NB4 (cell line): ENCODE data around the gene NDRG4.

ENCODE experiments used
- DNase-seq: peaks from one replicate; pipeline ENCODE4 v3.0.0; 2010; ENCODE audit warnings: low read depth
- H3K4me3 ChIP-seq: one replicate; pipeline ENCODE4 v1.5.1; 2011; ENCODE audit warnings: mild to moderate bottlenecking, low read depth, low read length, moderate library complexity
- MAX ChIP-seq: IDR thresholded peaks from 2 replicates; pipeline ENCODE4 v1.6.1; 2011; ENCODE audit warnings: low read depth, low read length
- MYC ChIP-seq: IDR thresholded peaks from 2 replicates; pipeline ENCODE4 v1.6.1; 2011; ENCODE audit warnings: low read depth, low read length
- POLR2A ChIP-seq: IDR thresholded peaks from 2 replicates; pipeline ENCODE4 v1.6.1; 2011; ENCODE audit warnings: mild to moderate bottlenecking; ENCODE audit not compliant: insufficient read length; ENCODE audit errors: extremely low read depth
- TF ChIP-seq, protein P1 (sequence below): IDR thresholded peaks from one replicate; pipeline ENCODE4 v1.5.1; 2012; ENCODE audit warnings: low read depth, low read length

Gene NDRG4

GRCh38 chr16:58464047-58464915 is 35.7 kb upstream of the NDRG4 start:
- no peak for DNase-seq
- H3K4me3 ChIP-seq = no peak overlapping the region
- TF ChIP-seq MYC (no peak), MAX (no peak), POLR2A (no peak)
- TF ChIP-seq, protein P1, sequence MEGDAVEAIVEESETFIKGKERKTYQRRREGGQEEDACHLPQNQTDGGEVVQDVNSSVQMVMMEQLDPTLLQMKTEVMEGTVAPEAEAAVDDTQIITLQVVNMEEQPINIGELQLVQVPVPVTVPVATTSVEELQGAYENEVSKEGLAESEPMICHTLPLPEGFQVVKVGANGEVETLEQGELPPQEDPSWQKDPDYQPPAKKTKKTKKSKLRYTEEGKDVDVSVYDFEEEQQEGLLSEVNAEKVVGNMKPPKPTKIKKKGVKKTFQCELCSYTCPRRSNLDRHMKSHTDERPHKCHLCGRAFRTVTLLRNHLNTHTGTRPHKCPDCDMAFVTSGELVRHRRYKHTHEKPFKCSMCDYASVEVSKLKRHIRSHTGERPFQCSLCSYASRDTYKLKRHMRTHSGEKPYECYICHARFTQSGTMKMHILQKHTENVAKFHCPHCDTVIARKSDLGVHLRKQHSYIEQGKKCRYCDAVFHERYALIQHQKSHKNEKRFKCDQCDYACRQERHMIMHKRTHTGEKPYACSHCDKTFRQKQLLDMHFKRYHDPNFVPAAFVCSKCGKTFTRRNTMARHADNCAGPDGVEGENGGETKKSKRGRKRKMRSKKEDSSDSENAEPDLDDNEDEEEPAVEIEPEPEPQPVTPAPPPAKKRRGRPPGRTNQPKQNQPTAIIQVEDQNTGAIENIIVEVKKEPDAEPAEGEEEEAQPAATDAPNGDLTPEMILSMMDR = no peak

- TF ChIP-seq, protein P1 = no peak
- TF ChIP-seq MAX (no peak), POLR2A (no peak)
- H3K4me3 ChIP-seq = no peak overlapping the region
- DNase-seq = no peak
Observed at GRCh38 chr16:58464916-58465731, 34.8 kb upstream of the NDRG4 start.

GRCh38 chr16:58465817-58466216 is 34.1 kb upstream of the NDRG4 start:
- no peak for TF ChIP-seq MAX
- TF ChIP-seq, protein P1 = no peak
- TF ChIP-seq MYC = no peak
- no peak for TF ChIP-seq POLR2A
- H3K4me3 ChIP-seq = no peak overlapping the region

GRCh38 chr16:58466396-58466795 is 33.5 kb upstream of the NDRG4 start:
- TF ChIP-seq MAX (no peak), MYC (no peak), POLR2A (no peak)
- TF ChIP-seq, protein P1 = no peak
- no peak overlapping the region for H3K4me3 ChIP-seq
- DNase-seq = no peak

More at GRCh38 chr16:58465817-58466216, 34.1 kb upstream of the NDRG4 start:
- DNase-seq = no peak

- no peak for TF ChIP-seq POLR2A
- no peak for TF ChIP-seq MAX
- TF ChIP-seq, protein P1 = no peak
- no peak for TF ChIP-seq MYC
- DNase-seq = no peak
- no peak overlapping the region for H3K4me3 ChIP-seq
Observed at GRCh38 chr16:58467905-58468304, 32.0 kb upstream of the NDRG4 start.
